HepG2 (cell line): ENCODE results near the gene GNAL. TPM values are rescaled to one million over a fixed set of nuclear protein-coding genes. Genes with fewer than 3 reads are reported as not detected.

ENCODE experiments used
- ATF4 ChIP-seq, 2 experiments: fragments of 450-650 bp in 1 of 2; sonication (generic) in 1 of 2; formaldehyde crosslinking; IDR thresholded peaks; 2 replicates each; pipeline versions ENCODE4 v1.5.0 to v1.8.0; 2020 to 2022; ENCODE audit warnings: mild to moderate bottlenecking in 1 of 2, missing genetic modification reagents in 1 of 2
- IRX3 ChIP-seq: sonication (generic); formaldehyde crosslinking; IDR thresholded peaks from 2 replicates; pipeline ENCODE4 v1.8.1; 2023; ENCODE audit warnings: mild to moderate bottlenecking, low read depth, missing genetic modification reagents, borderline replicate concordance
- JARID2 ChIP-seq: sonication (generic); formaldehyde crosslinking; IDR thresholded peaks from 2 replicates; pipeline ENCODE4 v1.8.1; 2023; ENCODE audit warnings: missing genetic modification reagents, inconsistent platforms; ENCODE audit not compliant: insufficient replicate concordance
- MTF1 ChIP-seq: sonication (generic); formaldehyde crosslinking; IDR thresholded peaks from 2 replicates; pipeline ENCODE4 v1.5.0; 2020; ENCODE audit warnings: missing genetic modification reagents
- RBM22 ChIP-seq: fragments of 200-400 bp; formaldehyde crosslinking; optimal IDR thresholded peaks from 2 replicates; pipeline ENCODE3; 2017; ENCODE audit warnings: mild to moderate bottlenecking, low read length, moderate library complexity
- SNAI1 ChIP-seq: sonication (generic); formaldehyde crosslinking; IDR thresholded peaks from 2 replicates; pipeline ENCODE4 v1.5.0; 2020; ENCODE audit warnings: mild to moderate bottlenecking, missing genetic modification reagents, borderline replicate concordance
- SRSF4 ChIP-seq: fragments of 200-400 bp; formaldehyde crosslinking; IDR thresholded peaks from one replicate; pipeline ENCODE4 v1.6.1; 2018; ENCODE audit warnings: mild to moderate bottlenecking, low read depth, low read length, moderate library complexity; ENCODE audit not compliant: poor library complexity, severe bottlenecking
- ZBTB33 ChIP-seq: sonication (generic); formaldehyde crosslinking; IDR thresholded peaks from 2 replicates; pipeline ENCODE4 v1.4.0; 2020; ENCODE audit warnings: missing genetic modification reagents
- ZNF672 ChIP-seq: sonication (generic); formaldehyde crosslinking; IDR thresholded peaks from 2 replicates; pipeline ENCODE4 v1.8.1; 2022; ENCODE audit warnings: missing genetic modification reagents
- ZNF724P ChIP-seq: sonication (generic); formaldehyde crosslinking; IDR thresholded peaks from 2 replicates; pipeline ENCODE4 v1.8.0; 2022; ENCODE audit warnings: missing genetic modification reagents, borderline replicate concordance
- polyA plus RNA-seq, 8 experiments: library from polyadenylated mRNA; depleted of rRNA in 3 of 8; stranded (reverse) in 7 of 8; unstranded in 1 of 8; fragments of >200 nt; fragmentation: Illumina TruSeq in 4 of 8; extraction: Trizol in 4 of 8; gene quantifications; 2 replicates each; pipeline versions ENCODE4 v1.2.1 to v1.2.3, GENCODE V29; 2011 to 2016; ENCODE audit warnings: low read depth in 4 of 8, missing spikeins in 1 of 8, mixed read lengths in 1 of 8; ENCODE audit not compliant: insufficient read depth in 1 of 8
- total RNA-seq, 5 experiments: library from RNA; depleted of rRNA; stranded (reverse); fragments of >200 nt; fragmentation: Illumina TruSeq; extraction: Trizol; gene quantifications; 2 replicates each; pipeline ENCODE4 v1.2.3, GENCODE V29; 2016; ENCODE audit warnings: low read depth in 1 of 5
- TF ChIP-seq, protein P1 (sequence below): IDR thresholded peaks from 2 replicates; pipeline ENCODE4 v1.6.1; 2016; ENCODE audit warnings: low read depth, missing genetic modification reagents, missing compliant biosample characterization
- TF ChIP-seq, protein P2 (sequence below): sonication (generic); formaldehyde crosslinking; conservative IDR thresholded peaks from 2 replicates; pipeline ENCODE4 v1.8.0; 2022; ENCODE audit warnings: low read depth, missing genetic modification reagents

Gene GNAL
- total and polyA plus RNA-seq, 2 of the 13 experiments (the other 11 are each of a cell fraction or from before 2014, with no cell fraction given): 0.87 to 1.4 TPM

DNA sequence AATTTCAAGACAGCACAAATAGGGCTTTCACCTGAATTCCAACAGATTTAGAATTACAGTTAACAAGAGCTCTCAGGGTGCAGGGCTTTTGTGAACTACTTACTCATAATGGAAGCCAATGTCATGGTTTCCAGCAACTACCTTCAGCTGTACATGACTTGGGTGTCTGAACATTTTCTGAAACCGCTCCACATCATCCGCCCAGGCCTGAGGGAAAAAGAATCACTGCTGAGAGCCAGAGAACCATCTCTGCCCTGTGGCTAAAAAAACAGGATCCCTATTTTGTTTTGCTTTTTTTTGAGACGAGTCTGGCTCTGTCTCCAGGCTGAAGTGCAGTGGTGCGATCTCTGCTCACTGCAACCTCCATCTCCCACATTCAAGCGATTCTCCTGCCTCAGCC lies 200.2 kb downstream of the GNAL start (continued):
- TF ChIP-seq, protein P1, sequence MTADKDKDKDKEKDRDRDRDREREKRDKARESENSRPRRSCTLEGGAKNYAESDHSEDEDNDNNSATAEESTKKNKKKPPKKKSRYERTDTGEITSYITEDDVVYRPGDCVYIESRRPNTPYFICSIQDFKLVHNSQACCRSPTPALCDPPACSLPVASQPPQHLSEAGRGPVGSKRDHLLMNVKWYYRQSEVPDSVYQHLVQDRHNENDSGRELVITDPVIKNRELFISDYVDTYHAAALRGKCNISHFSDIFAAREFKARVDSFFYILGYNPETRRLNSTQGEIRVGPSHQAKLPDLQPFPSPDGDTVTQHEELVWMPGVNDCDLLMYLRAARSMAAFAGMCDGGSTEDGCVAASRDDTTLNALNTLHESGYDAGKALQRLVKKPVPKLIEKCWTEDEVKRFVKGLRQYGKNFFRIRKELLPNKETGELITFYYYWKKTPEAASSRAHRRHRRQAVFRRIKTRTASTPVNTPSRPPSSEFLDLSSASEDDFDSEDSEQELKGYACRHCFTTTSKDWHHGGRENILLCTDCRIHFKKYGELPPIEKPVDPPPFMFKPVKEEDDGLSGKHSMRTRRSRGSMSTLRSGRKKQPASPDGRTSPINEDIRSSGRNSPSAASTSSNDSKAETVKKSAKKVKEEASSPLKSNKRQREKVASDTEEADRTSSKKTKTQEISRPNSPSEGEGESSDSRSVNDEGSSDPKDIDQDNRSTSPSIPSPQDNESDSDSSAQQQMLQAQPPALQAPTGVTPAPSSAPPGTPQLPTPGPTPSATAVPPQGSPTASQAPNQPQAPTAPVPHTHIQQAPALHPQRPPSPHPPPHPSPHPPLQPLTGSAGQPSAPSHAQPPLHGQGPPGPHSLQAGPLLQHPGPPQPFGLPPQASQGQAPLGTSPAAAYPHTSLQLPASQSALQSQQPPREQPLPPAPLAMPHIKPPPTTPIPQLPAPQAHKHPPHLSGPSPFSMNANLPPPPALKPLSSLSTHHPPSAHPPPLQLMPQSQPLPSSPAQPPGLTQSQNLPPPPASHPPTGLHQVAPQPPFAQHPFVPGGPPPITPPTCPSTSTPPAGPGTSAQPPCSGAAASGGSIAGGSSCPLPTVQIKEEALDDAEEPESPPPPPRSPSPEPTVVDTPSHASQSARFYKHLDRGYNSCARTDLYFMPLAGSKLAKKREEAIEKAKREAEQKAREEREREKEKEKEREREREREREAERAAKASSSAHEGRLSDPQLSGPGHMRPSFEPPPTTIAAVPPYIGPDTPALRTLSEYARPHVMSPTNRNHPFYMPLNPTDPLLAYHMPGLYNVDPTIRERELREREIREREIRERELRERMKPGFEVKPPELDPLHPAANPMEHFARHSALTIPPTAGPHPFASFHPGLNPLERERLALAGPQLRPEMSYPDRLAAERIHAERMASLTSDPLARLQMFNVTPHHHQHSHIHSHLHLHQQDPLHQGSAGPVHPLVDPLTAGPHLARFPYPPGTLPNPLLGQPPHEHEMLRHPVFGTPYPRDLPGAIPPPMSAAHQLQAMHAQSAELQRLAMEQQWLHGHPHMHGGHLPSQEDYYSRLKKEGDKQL (CRISPR knock-in tag): no peak
- TF ChIP-seq MTF1 (CRISPR knock-in tag) (no peak), ZNF672 (CRISPR knock-in tag) (no peak), SNAI1 (CRISPR knock-in tag) (no peak), ATF4 (CRISPR knock-in tag; IDR thresholded peaks at IDR 0.05) (no peak), JARID2 (CRISPR knock-in tag) (no peak), IRX3 (CRISPR knock-in tag) (no peak), SRSF4 (no peak), ZNF724P (no peak), RBM22 (no peak), ZBTB33 (CRISPR knock-in tag) (no peak)
- TF ChIP-seq, protein P2, sequence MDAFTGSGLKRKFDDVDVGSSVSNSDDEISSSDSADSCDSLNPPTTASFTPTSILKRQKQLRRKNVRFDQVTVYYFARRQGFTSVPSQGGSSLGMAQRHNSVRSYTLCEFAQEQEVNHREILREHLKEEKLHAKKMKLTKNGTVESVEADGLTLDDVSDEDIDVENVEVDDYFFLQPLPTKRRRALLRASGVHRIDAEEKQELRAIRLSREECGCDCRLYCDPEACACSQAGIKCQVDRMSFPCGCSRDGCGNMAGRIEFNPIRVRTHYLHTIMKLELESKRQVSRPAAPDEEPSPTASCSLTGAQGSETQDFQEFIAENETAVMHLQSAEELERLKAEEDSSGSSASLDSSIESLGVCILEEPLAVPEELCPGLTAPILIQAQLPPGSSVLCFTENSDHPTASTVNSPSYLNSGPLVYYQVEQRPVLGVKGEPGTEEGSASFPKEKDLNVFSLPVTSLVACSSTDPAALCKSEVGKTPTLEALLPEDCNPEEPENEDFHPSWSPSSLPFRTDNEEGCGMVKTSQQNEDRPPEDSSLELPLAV: no peak
